ENCODE measurements around the gene CHCHD6. TPM values are rescaled to one million over a fixed set of nuclear protein-coding genes. Genes with fewer than 3 reads are reported as not detected.

The CHCHD6 gene
- polyA plus RNA-seq, 1 donor from 2014 or later: 102 TPM

DNA sequence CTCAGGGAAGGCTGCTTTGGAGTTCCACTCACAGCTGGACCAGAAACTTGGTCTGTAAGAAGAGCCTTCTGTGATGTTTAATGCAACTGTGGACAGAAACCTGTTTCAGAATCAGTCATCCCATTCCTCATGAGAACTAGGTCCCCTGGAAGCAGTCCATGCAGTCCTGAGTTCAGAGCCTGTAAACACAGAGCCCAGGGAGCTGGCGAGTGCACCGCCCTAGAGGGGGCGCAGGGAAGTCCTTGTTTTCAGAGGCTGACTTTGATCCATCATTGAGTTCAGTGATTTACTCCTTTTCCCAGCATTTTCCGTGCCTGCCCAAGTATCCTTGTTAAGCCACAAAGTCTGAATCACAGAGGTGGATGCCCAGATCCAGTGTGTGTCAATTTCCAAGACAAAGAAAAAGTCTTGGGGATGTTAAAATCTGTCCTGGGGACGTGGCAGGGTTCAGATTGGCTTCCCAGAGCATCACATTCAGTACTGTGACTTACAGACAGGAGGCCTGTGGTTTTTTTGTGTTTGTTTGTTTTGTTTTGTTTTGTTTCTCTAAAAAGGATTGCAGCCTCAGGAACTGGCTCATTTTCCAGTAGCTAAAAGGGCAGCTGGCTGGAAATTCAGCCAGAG, 39.3 kb upstream of the CHCHD6 start:
- no peak overlapping the region for H3K4me2 ChIP-seq (ENCODE audit: low read length)
- no peak for TF ChIP-seq EP300 (conservative IDR thresholded peaks at IDR 0.05; ENCODE audit: poor library complexity, severe bottlenecking)
- TF ChIP-seq, protein P1, sequence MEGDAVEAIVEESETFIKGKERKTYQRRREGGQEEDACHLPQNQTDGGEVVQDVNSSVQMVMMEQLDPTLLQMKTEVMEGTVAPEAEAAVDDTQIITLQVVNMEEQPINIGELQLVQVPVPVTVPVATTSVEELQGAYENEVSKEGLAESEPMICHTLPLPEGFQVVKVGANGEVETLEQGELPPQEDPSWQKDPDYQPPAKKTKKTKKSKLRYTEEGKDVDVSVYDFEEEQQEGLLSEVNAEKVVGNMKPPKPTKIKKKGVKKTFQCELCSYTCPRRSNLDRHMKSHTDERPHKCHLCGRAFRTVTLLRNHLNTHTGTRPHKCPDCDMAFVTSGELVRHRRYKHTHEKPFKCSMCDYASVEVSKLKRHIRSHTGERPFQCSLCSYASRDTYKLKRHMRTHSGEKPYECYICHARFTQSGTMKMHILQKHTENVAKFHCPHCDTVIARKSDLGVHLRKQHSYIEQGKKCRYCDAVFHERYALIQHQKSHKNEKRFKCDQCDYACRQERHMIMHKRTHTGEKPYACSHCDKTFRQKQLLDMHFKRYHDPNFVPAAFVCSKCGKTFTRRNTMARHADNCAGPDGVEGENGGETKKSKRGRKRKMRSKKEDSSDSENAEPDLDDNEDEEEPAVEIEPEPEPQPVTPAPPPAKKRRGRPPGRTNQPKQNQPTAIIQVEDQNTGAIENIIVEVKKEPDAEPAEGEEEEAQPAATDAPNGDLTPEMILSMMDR (IDR thresholded peaks at IDR 0.05; ENCODE audit: poor library complexity, severe bottlenecking): no peak
- TF ChIP-seq POLR2AphosphoS5 (IDR thresholded peaks at IDR 0.05): no peak
- no peak for TF ChIP-seq EZH2 (IDR thresholded peaks at IDR 0.05; ENCODE audit: borderline replicate concordance, insufficient read depth, low read length, poor library complexity, severe bottlenecking)
- TF ChIP-seq SMC3 (conservative IDR thresholded peaks at IDR 0.05; ENCODE audit: poor library complexity): no peak
- no peak for TF ChIP-seq TAF1 (IDR thresholded peaks at IDR 0.05; ENCODE audit: low read depth)
- TF ChIP-seq, protein P2, sequence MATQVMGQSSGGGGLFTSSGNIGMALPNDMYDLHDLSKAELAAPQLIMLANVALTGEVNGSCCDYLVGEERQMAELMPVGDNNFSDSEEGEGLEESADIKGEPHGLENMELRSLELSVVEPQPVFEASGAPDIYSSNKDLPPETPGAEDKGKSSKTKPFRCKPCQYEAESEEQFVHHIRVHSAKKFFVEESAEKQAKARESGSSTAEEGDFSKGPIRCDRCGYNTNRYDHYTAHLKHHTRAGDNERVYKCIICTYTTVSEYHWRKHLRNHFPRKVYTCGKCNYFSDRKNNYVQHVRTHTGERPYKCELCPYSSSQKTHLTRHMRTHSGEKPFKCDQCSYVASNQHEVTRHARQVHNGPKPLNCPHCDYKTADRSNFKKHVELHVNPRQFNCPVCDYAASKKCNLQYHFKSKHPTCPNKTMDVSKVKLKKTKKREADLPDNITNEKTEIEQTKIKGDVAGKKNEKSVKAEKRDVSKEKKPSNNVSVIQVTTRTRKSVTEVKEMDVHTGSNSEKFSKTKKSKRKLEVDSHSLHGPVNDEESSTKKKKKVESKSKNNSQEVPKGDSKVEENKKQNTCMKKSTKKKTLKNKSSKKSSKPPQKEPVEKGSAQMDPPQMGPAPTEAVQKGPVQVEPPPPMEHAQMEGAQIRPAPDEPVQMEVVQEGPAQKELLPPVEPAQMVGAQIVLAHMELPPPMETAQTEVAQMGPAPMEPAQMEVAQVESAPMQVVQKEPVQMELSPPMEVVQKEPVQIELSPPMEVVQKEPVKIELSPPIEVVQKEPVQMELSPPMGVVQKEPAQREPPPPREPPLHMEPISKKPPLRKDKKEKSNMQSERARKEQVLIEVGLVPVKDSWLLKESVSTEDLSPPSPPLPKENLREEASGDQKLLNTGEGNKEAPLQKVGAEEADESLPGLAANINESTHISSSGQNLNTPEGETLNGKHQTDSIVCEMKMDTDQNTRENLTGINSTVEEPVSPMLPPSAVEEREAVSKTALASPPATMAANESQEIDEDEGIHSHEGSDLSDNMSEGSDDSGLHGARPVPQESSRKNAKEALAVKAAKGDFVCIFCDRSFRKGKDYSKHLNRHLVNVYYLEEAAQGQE (IDR thresholded peaks at IDR 0.05; ENCODE audit: borderline replicate concordance): no peak
- TF ChIP-seq MXI1 (conservative IDR thresholded peaks at IDR 0.05; ENCODE audit: poor library complexity, severe bottlenecking): no peak
- TF ChIP-seq RAD21 (conservative IDR thresholded peaks at IDR 0.05): no peak
- no peak overlapping the region for H2AFZ ChIP-seq (ENCODE audit: low read depth, low read length)
- no peaks in the 10 kb centered on the region for H3K79me2 ChIP-seq (replicated peaks; ENCODE audit: insufficient read depth, low read length)
- H3K4me3 ChIP-seq (ENCODE audit: low read length): no peak overlapping the region
- no peak overlapping the region for H3K9ac ChIP-seq (ENCODE audit: low read length)
- H3K9me3 ChIP-seq (ENCODE audit: low read length): peaks cover 6% of the 10 kb centered on the region
- no peaks in the 10 kb centered on the region for H3K36me3 ChIP-seq (ENCODE audit: insufficient read depth, low read length)
- no peaks in the 10 kb centered on the region for H3K27me3 ChIP-seq (ENCODE audit: insufficient read depth, low read depth, low read length)
- H4K20me1 ChIP-seq (ENCODE audit: insufficient read depth): no peaks in the 10 kb centered on the region
- no peaks in the 10 kb centered on the region for H3K9me2 ChIP-seq (ENCODE audit: insufficient read depth, low read length)
- no peak overlapping the region for H3K27ac ChIP-seq (ENCODE audit: low read length)
- no peaks in the 10 kb centered on the region for H3F3A ChIP-seq (ENCODE audit: insufficient read depth, low read length, poor library complexity, severe bottlenecking)

DNA sequence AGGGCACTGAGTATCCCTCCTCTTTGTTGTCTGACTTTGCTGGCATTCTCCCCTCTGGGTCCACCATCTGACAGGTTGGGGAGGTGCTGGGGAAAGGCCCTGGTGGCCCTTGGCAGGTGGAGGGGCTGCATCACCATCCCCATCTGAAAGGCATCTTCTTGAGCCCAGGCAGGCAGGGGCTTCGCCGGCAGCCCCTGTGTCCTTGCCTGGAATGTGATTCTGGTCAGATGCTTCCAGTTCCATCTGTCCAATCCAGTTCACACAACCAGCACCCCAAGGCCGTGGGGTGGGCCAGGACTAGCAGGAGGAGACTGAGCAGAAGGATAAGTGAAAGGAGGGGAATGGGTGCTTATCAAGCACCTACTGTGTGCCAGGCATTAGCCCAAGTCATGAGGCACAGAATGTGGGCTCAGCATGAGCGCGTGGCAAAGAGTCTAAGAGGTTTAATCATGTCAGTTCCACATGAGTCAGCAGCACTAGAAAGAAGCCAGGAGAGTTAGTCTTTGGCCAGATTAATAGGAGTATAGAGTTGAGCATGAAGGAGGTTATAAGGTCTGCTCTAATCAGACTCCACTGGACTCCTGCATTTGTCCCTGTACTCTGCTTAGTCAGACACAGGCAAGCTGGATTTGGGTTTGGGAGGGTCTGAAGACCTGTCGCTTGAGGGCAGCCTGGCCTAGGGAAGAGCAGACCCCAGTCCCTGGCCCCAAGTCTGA, 38.7 kb upstream of the CHCHD6 start:
- H3K9me3 ChIP-seq (ENCODE audit: low read length): peaks cover 6% of the 10 kb centered on the region
- H3K4me2 ChIP-seq (ENCODE audit: low read length): no peak overlapping the region
- H3K4me3 ChIP-seq (ENCODE audit: low read length): no peak overlapping the region
- H3K27ac ChIP-seq (ENCODE audit: low read length): no peak overlapping the region
- no peaks in the 10 kb centered on the region for H3K36me3 ChIP-seq (ENCODE audit: insufficient read depth, low read length)
- H3K9ac ChIP-seq (ENCODE audit: low read length): no peak overlapping the region
- H3F3A ChIP-seq (ENCODE audit: insufficient read depth, low read length, poor library complexity, severe bottlenecking): no peaks in the 10 kb centered on the region
- TF ChIP-seq RAD21 (conservative IDR thresholded peaks at IDR 0.05) (no peak), MXI1 (conservative IDR thresholded peaks at IDR 0.05; ENCODE audit: poor library complexity, severe bottlenecking) (no peak), POLR2AphosphoS5 (IDR thresholded peaks at IDR 0.05) (no peak), EP300 (conservative IDR thresholded peaks at IDR 0.05; ENCODE audit: poor library complexity, severe bottlenecking) (no peak), TAF1 (IDR thresholded peaks at IDR 0.05; ENCODE audit: low read depth) (no peak), SMC3 (conservative IDR thresholded peaks at IDR 0.05; ENCODE audit: poor library complexity) (no peak), EZH2 (IDR thresholded peaks at IDR 0.05; ENCODE audit: borderline replicate concordance, insufficient read depth, low read length, poor library complexity, severe bottlenecking) (no peak)
- TF ChIP-seq, protein P2 (IDR thresholded peaks at IDR 0.05; ENCODE audit: borderline replicate concordance): no peak
- TF ChIP-seq, protein P1 (IDR thresholded peaks at IDR 0.05; ENCODE audit: poor library complexity, severe bottlenecking): no peak
- no peaks in the 10 kb centered on the region for H3K9me2 ChIP-seq (ENCODE audit: insufficient read depth, low read length)
- H4K20me1 ChIP-seq (ENCODE audit: insufficient read depth): no peaks in the 10 kb centered on the region
- H2AFZ ChIP-seq (ENCODE audit: low read depth, low read length): no peak overlapping the region
- no peaks in the 10 kb centered on the region for H3K27me3 ChIP-seq (ENCODE audit: insufficient read depth, low read depth, low read length)
- H3K79me2 ChIP-seq (replicated peaks; ENCODE audit: insufficient read depth, low read length): no peaks in the 10 kb centered on the region

All from neural cell (in vitro differentiated cells).